IPS-15b (cell line): ENCODE results near the gene PVRIG.
"Not testable (repeated sequence)": the region's sequence is repeated elsewhere in the genome, so short reads cannot be mapped to it uniquely, and the experiment has no call there.

Experiments used
- H3K27me3 ChIP-seq: one replicate; pipeline ENCODE4 v1.6.1; 2013; ENCODE audit warnings: low read length; ENCODE audit not compliant: control insufficient read depth, insufficient read depth
- H3K36me3 ChIP-seq: one replicate; pipeline ENCODE4 v1.6.1; 2013; ENCODE audit warnings: low read length; ENCODE audit not compliant: control insufficient read depth, insufficient read depth
- H3K4me1 ChIP-seq: one replicate; pipeline ENCODE4 v1.6.1; 2013; ENCODE audit warnings: mild to moderate bottlenecking, low read length; ENCODE audit not compliant: control insufficient read depth, insufficient read depth
- H3K4me3 ChIP-seq: one replicate; pipeline ENCODE4 v1.5.1; 2013; ENCODE audit warnings: low read depth, low read length
- H3K9ac ChIP-seq: one replicate; pipeline ENCODE4 v1.6.1; 2013; ENCODE audit warnings: low read depth, mild to moderate bottlenecking, low read length
- H3K9me3 ChIP-seq: one replicate; pipeline ENCODE4 v1.6.1; 2013; ENCODE audit warnings: mild to moderate bottlenecking, low read length; ENCODE audit not compliant: control insufficient read depth, insufficient read depth

PVRIG gene

GRCh38 chr7:100200693-100201092 is 19.1 kb upstream of the PVRIG start:
- H3K27me3 ChIP-seq: no peaks in the 10 kb centered on the region
- no peak overlapping the region for H3K9ac ChIP-seq
- no peaks in the 10 kb centered on the region for H3K4me1 ChIP-seq
- H3K9me3 ChIP-seq: no peaks in the 10 kb centered on the region
- no peak overlapping the region for H3K4me3 ChIP-seq
- no peaks in the 10 kb centered on the region for H3K36me3 ChIP-seq

- Histone ChIP-seq H3K4me1 (no peaks in the 10 kb centered on the region), H3K9ac (no peak overlapping the region), H3K4me3 (no peak overlapping the region), H3K9me3 (no peaks in the 10 kb centered on the region), H3K36me3 (no peaks in the 10 kb centered on the region), H3K27me3 (no peaks in the 10 kb centered on the region)
Observed at GRCh38 chr7:100204454-100204853, 15.3 kb upstream of the PVRIG start.

- Histone ChIP-seq H3K36me3 (no peaks in the 10 kb centered on the region), H3K27me3 (peaks cover 14% of the 10 kb centered on the region), H3K4me1 (no peaks in the 10 kb centered on the region), H3K9ac (no peak overlapping the region), H3K4me3 (no peak overlapping the region), H3K9me3 (no peaks in the 10 kb centered on the region)
Observed at GRCh38 chr7:100208911-100209408, 10.8 kb upstream of the PVRIG start.

GRCh38 chr7:100209493-100209892 is 10.3 kb upstream of the PVRIG start:
- peaks cover 14% of the 10 kb centered on the region for H3K27me3 ChIP-seq
- no peaks in the 10 kb centered on the region for H3K36me3 ChIP-seq
- H3K4me1 ChIP-seq: no peaks in the 10 kb centered on the region
- no peaks in the 10 kb centered on the region for H3K9me3 ChIP-seq
- H3K9ac ChIP-seq: no peak overlapping the region
- no peak overlapping the region for H3K4me3 ChIP-seq

GRCh38 chr7:100210805-100211204 is 8.9 kb upstream of the PVRIG start:
- H3K4me3 ChIP-seq: no peak overlapping the region
- H3K27me3 ChIP-seq: peaks cover 14% of the 10 kb centered on the region
- H3K4me1 ChIP-seq: no peaks in the 10 kb centered on the region
- no peaks in the 10 kb centered on the region for H3K9me3 ChIP-seq
- no peaks in the 10 kb centered on the region for H3K36me3 ChIP-seq
- no peak overlapping the region for H3K9ac ChIP-seq

GRCh38 chr7:100211342-100211780 is 8.4 kb upstream of the PVRIG start:
- Histone ChIP-seq H3K9ac (no peak overlapping the region), H3K27me3 (peaks cover 18% of the 10 kb centered on the region), H3K36me3 (no peaks in the 10 kb centered on the region), H3K4me1 (no peaks in the 10 kb centered on the region), H3K9me3 (no peaks in the 10 kb centered on the region), H3K4me3 (no peak overlapping the region)

GRCh38 chr7:100212631-100213286 is 7.0 kb upstream of the PVRIG start:
- Histone ChIP-seq H3K27me3 (peaks cover 18% of the 10 kb centered on the region), H3K4me1 (no peaks in the 10 kb centered on the region), H3K9me3 (no peaks in the 10 kb centered on the region), H3K4me3 (no peak overlapping the region), H3K36me3 (no peaks in the 10 kb centered on the region), H3K9ac (no peak overlapping the region)

- H3K4me3 ChIP-seq: no peak overlapping the region
- H3K9ac ChIP-seq: no peak overlapping the region
- H3K27me3 ChIP-seq: peaks cover 18% of the 10 kb centered on the region
- H3K36me3 ChIP-seq: no peaks in the 10 kb centered on the region
- no peaks in the 10 kb centered on the region for H3K4me1 ChIP-seq
- H3K9me3 ChIP-seq: no peaks in the 10 kb centered on the region
Observed at GRCh38 chr7:100213672-100214071, 6.1 kb upstream of the PVRIG start.

GRCh38 chr7:100214356-100214755 is 5.4 kb upstream of the PVRIG start:
- not testable (repeated sequence) for H3K9me3 ChIP-seq, H3K36me3 ChIP-seq, H3K4me1 ChIP-seq, H3K9ac ChIP-seq, H3K4me3 ChIP-seq
- peaks cover 18% of the 10 kb centered on the region for H3K27me3 ChIP-seq

GRCh38 chr7:100215895-100216294 is 3.9 kb upstream of the PVRIG start:
- Histone ChIP-seq H3K9ac (no peak overlapping the region), H3K4me1 (no peaks in the 10 kb centered on the region), H3K4me3 (no peak overlapping the region)

GRCh38 chr7:100217934-100218333 is 1.8 kb upstream of the PVRIG start:
- H3K9me3 ChIP-seq, H3K4me1 ChIP-seq, H3K4me3 ChIP-seq, H3K9ac ChIP-seq: not testable (repeated sequence)
- Histone ChIP-seq H3K36me3 (peaks cover 11% of the 10 kb centered on the region), H3K27me3 (peaks cover 11% of the 10 kb centered on the region)

More at GRCh38 chr7:100215895-100216294, 3.9 kb upstream of the PVRIG start:
- Histone ChIP-seq H3K9me3 (no peaks in the 10 kb centered on the region), H3K27me3 (peaks cover 16% of the 10 kb centered on the region), H3K36me3 (no peaks in the 10 kb centered on the region)

GRCh38 chr7:100219271-100219737 is 445 bp upstream of the PVRIG start:
- Histone ChIP-seq H3K36me3 (peaks cover 19% of the 10 kb centered on the region), H3K4me1 (no peaks in the 10 kb centered on the region), H3K4me3 (no peak overlapping the region), H3K27me3 (peaks cover 4% of the 10 kb centered on the region), H3K9me3 (no peaks in the 10 kb centered on the region), H3K9ac (no peak overlapping the region)
